Measurements from ENCODE around the gene JSRP1. TPM values are rescaled to one million over a fixed set of nuclear protein-coding genes. Genes with fewer than 3 reads are reported as not detected.

JSRP1 gene
- polyA plus RNA-seq, 4 donors, result 0.30 to 0.91 (median 0.45) TPM

GRCh38 chr19:2235381-2236063 lies 20.7 kb downstream of the JSRP1 start:
- DNase-seq (ENCODE audit: low read depth in 4 of 4, low spot score in 3 of 4), result no peak

- DNase-seq (ENCODE audit: low read depth in 4 of 4, low spot score in 3 of 4), result no peak
These were observed 21.2 kb downstream of the JSRP1 start for GRCh38 chr19:2234996-2235380.

- DNase-seq (ENCODE audit: low read depth in 4 of 4, low spot score in 3 of 4), result no peak
These were observed 22.5 kb downstream of the JSRP1 start for GRCh38 chr19:2233601-2234280.

- no peak for DNase-seq (ENCODE audit: low read depth in 4 of 4, low spot score in 3 of 4)
These were observed 23.7 kb downstream of the JSRP1 start for GRCh38 chr19:2232286-2233151.

- DNase-seq (ENCODE audit: low read depth in 4 of 4, low spot score in 3 of 4), result no peak
These were observed 24.5 kb downstream of the JSRP1 start for GRCh38 chr19:2231621-2232221.

- no peak for DNase-seq (ENCODE audit: low read depth in 4 of 4, low spot score in 3 of 4)
These were observed 25.2 kb downstream of the JSRP1 start for GRCh38 chr19:2230807-2231533.

GRCh38 chr19:2230033-2230531 lies 26.1 kb downstream of the JSRP1 start:
- DNase-seq (ENCODE audit: low read depth in 4 of 4, low spot score in 3 of 4), result no peak

GRCh38 chr19:2229103-2230032 lies 26.8 kb downstream of the JSRP1 start:
- no peak for DNase-seq (ENCODE audit: low read depth in 4 of 4, low spot score in 3 of 4)

- DNase-seq (ENCODE audit: low read depth in 4 of 4, low spot score in 3 of 4), result no peak
These were observed 27.8 kb downstream of the JSRP1 start for GRCh38 chr19:2228157-2229030.

- DNase-seq (ENCODE audit: low read depth in 4 of 4, low spot score in 3 of 4), result no peak
These were observed 28.6 kb downstream of the JSRP1 start for GRCh38 chr19:2227415-2228156.

- no peak for DNase-seq (ENCODE audit: low read depth in 4 of 4, low spot score in 3 of 4)
These were observed 29.3 kb downstream of the JSRP1 start for GRCh38 chr19:2226840-2227360.

GRCh38 chr19:2226051-2226839 lies 30.0 kb downstream of the JSRP1 start:
- DNase-seq (ENCODE audit: low read depth in 4 of 4, low spot score in 3 of 4), result no peak

GRCh38 chr19:2225415-2226050 lies 30.7 kb downstream of the JSRP1 start:
- DNase-seq (ENCODE audit: low read depth in 4 of 4, low spot score in 3 of 4), result no peak

- no peak for DNase-seq (ENCODE audit: low read depth in 4 of 4, low spot score in 3 of 4)
These were observed 31.4 kb downstream of the JSRP1 start for GRCh38 chr19:2224754-2225349.

GRCh38 chr19:2223959-2224358 lies 32.3 kb downstream of the JSRP1 start:
- DNase-seq (ENCODE audit: low read depth in 4 of 4, low spot score in 3 of 4), result no peak
